ENCODE measurements around the gene TEX22. TPM values are rescaled to one million over a fixed set of nuclear protein-coding genes. Genes with fewer than 3 reads are reported as not detected.
A peak's percentile ranks its signal among the peaks of the same experiment; 100 is the strongest.

The TEX22 gene
- total RNA-seq, 1 donor from 2014 or later, result 3.2 TPM

DNA sequence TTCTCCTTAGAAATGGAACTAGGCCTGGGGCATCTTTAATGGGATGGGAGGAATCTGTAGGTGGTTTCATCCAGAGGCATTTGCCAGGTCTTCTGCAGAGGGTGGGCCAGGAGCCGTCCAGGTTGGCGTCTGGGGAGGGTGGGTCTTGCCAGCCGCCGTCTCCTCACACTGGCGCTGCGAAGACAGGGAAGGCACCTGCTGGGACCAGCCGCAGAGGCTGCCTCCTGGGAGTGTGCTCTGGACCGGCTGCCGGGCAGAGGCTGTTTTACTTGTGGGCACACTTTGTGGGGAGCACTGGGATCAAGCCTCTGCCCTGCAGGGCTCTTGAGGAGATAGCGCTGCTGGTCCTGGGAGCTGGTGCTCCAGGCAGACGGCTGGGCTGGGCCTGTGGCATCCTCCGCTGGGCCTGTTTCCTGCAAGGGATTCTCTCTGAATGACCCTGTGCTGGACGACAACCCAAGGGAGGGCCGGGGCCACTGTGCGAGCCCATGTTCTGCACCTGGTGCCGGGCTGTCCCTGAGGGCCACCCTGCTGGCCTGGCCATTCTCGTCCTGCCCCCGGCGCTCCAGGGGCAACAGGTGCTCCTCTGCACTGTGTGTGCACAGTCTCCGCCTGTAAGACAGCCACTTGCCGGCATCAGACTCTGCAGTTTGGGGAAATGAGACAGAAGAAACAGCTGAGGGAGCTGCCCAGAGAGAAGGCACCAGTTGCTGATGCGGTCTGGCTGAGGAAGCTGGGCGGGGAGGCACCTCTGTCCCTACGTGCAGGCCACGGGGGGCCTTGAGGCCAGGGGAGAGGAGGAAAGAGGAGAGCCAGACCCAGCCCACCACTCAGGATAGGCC lies 10.0 kb upstream of the TEX22 start:
- Histone ChIP-seq H3K4me3 (no peak overlapping the region), H3K9me3 (no peaks in the 10 kb centered on the region), H3K27me3 (no peaks in the 10 kb centered on the region), H3K4me1 (peaks cover 19% of the 10 kb centered on the region), H3K36me3 (peaks cover 31% of the 10 kb centered on the region), H3K27ac (no peak overlapping the region)
- ATAC-seq (no peak), DNase-seq (no peak)
- intact Hi-C loops (cut with DNase I), result no loop called here
- TF ChIP-seq, protein P1, sequence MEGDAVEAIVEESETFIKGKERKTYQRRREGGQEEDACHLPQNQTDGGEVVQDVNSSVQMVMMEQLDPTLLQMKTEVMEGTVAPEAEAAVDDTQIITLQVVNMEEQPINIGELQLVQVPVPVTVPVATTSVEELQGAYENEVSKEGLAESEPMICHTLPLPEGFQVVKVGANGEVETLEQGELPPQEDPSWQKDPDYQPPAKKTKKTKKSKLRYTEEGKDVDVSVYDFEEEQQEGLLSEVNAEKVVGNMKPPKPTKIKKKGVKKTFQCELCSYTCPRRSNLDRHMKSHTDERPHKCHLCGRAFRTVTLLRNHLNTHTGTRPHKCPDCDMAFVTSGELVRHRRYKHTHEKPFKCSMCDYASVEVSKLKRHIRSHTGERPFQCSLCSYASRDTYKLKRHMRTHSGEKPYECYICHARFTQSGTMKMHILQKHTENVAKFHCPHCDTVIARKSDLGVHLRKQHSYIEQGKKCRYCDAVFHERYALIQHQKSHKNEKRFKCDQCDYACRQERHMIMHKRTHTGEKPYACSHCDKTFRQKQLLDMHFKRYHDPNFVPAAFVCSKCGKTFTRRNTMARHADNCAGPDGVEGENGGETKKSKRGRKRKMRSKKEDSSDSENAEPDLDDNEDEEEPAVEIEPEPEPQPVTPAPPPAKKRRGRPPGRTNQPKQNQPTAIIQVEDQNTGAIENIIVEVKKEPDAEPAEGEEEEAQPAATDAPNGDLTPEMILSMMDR (IDR thresholded peaks at IDR 0.05), result no peak

DNA sequence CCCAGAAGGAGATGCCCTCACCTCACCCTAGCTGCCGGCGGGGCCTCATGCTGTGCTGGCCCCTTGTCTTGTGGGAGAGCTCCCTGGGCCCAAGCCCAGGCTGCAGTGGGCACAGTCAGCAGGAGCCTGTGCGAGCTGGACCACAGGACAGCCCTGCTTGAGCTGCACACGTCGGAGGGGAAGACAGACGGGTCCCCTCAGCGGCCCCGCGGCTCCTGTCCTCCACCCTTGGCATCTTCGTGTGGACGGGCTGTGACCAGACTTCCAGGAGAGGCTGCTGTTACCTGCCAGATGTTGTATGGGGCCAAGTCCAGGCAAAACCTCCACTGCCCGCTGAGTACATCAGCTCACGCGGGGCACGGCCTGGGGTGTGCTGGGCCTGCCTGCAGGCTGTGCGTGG lies 9.4 kb upstream of the TEX22 start:
- Histone ChIP-seq H3K36me3 (peaks cover 25% of the 10 kb centered on the region), H3K4me3 (no peak overlapping the region), H3K27ac (peak overlapping the region; percentile 6), H3K9me3 (no peaks in the 10 kb centered on the region), H3K4me1 (peaks cover 19% of the 10 kb centered on the region), H3K27me3 (no peaks in the 10 kb centered on the region)
- intact Hi-C loops (cut with DNase I), result no loop called here
- TF ChIP-seq, protein P1 (IDR thresholded peaks at IDR 0.05), result no peak
- DNase-seq (no peak), ATAC-seq (no peak)

DNA sequence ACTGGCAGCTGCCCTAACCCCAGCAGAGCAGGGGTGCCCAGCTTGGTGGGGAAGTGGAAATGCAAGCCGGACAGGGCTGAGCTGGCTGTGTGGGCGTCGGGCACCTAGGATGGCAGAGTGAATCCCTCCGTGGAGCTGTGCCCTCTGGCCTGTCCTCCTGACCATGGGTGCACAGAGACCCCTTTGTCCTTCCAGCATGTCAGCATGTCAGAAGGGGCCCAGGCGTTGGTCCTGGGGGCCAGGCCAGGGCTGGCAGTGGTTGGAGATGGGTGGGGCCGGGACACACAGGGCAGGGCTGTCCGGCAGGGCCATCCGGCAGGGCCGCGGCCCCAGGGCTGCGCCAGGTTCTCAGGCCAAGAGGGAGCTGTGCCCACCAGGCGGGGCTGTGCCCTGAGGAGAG lies 8.8 kb upstream of the TEX22 start:
- H3K36me3 ChIP-seq, result peaks cover 22% of the 10 kb centered on the region
- peaks cover 19% of the 10 kb centered on the region for H3K4me1 ChIP-seq
- H3K4me3 ChIP-seq, result no peak overlapping the region
- TF ChIP-seq, protein P1 (IDR thresholded peaks at IDR 0.05), result no peak
- H3K27ac ChIP-seq, result peak overlapping the region; percentile 42
- H3K9me3 ChIP-seq, result no peaks in the 10 kb centered on the region
- DNase-seq (no peak), ATAC-seq (peak; percentile 37)
- H3K27me3 ChIP-seq, result no peaks in the 10 kb centered on the region
- intact Hi-C loops (cut with DNase I), result no loop called here

DNA sequence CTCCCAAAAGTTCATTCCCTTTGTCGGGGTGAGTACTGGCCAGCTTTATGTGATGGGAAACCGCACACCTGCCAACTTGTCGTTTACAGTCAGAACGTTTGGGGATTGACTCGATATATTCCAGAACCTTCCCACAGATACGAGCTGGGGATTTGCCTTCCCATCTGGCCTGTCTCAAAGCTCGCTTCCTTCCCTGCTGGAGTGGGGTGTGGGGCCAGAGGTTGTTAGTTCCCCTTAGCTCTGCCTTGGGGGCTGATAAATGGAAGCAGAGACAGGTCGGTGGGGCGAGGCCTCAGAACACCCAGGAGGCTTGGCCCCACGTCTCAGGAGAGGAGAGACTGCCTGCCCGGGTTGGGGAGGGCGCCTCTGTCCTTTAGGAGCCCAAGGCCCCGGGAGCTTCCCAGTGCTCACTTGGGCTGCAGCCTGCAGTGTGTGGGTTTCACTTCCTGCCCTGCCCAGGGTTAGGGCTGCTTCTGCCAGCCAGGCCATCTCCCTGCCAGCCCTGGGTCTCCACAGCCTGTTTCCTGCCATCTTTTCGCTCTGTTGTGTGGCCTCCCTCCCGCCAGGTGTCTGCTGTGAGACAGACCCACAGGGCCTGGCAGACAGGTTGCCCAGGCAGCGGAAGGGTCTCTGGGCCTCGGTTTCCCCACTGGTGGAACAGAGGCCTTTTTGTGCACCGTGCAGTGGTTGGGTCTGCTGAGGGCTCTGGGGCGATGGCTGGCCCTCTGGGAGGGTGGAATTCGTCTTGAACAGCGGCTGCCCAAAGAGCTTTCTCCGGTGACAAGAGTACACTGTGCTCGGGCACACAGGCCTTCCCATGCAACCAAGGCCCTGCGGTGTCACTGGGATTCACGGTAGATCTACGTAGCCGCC lies 8.1 kb upstream of the TEX22 start:
- peak; percentile 59 for ATAC-seq
- TF ChIP-seq, protein P1 (IDR thresholded peaks at IDR 0.05), result no peak
- intact Hi-C loops (cut with DNase I), result loop anchor here (10.0 kb wide), 1 partner anchor 105 kb away; the partner anchor contains the start of gene TEDC1
- Histone ChIP-seq H3K4me3 (no peak overlapping the region), H3K4me1 (peaks cover 19% of the 10 kb centered on the region), H3K9me3 (no peaks in the 10 kb centered on the region), H3K27me3 (no peaks in the 10 kb centered on the region), H3K36me3 (peaks cover 15% of the 10 kb centered on the region), H3K27ac (peak overlapping the region; percentile 42)
- DNase-seq, result no peak

DNA sequence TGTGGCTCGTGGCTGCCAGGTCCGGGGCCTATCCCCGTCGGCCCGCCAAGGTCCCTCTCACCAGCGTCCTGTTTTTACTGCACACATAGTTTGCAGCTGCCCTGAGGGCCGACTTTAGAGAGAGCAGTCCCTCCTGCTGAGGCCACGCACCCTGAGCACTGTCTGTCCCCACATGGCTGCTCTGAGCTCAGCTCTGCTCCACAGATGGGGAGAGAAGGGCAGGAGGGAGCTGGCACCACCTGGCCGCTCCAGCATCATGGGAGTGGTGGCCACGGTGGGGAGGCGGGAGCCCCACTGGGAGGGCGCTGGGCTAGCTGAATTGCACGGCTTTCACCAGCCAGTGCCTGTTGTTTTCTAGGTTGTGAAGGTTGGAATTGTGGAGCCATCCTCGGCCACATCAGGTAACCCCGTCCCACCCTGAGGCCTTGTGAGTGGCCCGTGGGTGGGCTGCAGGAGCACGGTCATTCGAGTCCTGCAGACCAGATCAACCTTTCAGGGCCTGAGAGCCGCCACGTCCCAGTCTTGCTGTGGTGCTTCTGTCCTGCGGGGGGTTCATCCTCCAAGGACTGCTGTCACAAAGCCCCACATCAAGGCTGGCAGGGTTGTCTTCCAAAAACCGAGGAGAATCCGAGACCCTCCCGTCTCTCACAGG lies 7.4 kb upstream of the TEX22 start:
- Histone ChIP-seq H3K27me3 (no peaks in the 10 kb centered on the region), H3K4me1 (peaks cover 19% of the 10 kb centered on the region), H3K9me3 (no peaks in the 10 kb centered on the region), H3K4me3 (no peak overlapping the region), H3K36me3 (peaks cover 11% of the 10 kb centered on the region), H3K27ac (no peak overlapping the region)
- no peak for ATAC-seq
- TF ChIP-seq, protein P1 (IDR thresholded peaks at IDR 0.05), result no peak
- intact Hi-C loops (cut with DNase I), result loop anchor here (10.0 kb wide), 1 partner anchor 104 kb away; the partner anchor contains the start of gene TEDC1
- DNase-seq, result no peak
